GM18505 (cell line): ENCODE data around the gene AP1S3.

ENCODE experiments used
- ATAC-seq: cut with Tn5 transposase; IDR thresholded peaks from one replicate; pipeline ENCODE4 v1.9.1; 2021; ENCODE audit not compliant: unreplicated experiment
- POLR2A ChIP-seq: IDR thresholded peaks from 4 replicates; pipeline ENCODE4 v1.6.1; 2011; ENCODE audit warnings: borderline replicate concordance; ENCODE audit not compliant: insufficient read depth, insufficient read length; ENCODE audit errors: extremely low read depth

The AP1S3 gene

DNA sequence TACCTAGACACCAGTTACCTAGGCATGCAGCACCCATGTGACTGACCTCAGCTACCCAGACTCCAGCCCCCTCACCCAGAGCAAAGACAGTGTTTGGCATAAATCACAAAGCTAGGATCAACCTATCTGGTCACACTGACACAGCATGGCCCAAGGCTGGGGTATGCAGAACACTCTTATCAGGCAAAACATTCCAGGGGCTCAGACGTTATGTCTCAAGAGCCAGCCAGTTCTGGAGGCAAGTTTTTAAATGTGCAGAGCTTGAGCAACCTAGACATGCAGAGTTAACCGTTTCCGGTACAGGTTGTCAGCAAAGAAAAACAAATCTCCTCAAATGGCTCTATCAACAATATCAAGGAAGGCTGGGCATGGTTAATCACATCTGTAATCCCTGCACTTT lies 92.8 kb downstream of the AP1S3 start:
- no peak for TF ChIP-seq POLR2A
- no peak for ATAC-seq

DNA sequence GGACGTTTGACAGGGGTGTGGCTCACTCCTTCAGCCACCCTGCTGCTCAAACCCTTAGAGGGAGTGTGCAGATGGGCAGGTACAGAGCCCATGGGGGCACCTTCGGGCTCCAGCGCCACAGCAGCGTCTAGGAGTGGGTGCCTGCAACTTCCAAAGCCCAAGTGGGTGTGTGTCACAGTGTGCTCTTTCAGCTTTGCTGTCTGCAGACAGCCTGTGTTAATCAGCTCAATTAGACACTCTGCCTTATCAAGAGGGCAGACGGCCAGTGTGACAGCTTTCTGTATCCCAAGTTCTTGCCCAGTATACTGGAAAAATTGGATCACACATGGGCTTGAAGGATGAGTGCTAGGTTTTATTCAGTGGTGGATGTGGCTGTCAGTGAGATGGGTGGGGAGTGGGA lies 96.7 kb downstream of the AP1S3 start:
- TF ChIP-seq POLR2A, result no peak
- ATAC-seq, result no peak

DNA sequence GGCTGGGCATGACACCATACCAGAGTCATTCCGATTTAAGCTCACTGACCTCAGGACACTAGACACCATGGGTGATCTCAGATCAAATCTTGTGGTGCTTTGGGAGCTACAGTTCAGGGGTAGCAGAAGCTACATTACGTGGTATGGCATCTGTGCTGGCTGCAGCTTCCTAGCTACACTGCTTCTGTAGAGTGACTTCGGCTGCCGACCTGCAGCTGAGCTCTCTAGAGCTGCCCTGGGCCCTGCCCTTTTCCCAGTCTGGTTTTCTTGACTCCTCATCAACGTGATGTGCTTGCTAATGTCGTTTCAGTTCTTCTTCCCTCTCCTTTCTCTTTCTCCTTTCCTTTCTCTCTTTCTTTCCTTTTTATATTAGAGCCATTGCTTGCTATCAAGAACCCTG lies 100.2 kb downstream of the AP1S3 start:
- no peak for TF ChIP-seq POLR2A
- ATAC-seq, result no peak

DNA sequence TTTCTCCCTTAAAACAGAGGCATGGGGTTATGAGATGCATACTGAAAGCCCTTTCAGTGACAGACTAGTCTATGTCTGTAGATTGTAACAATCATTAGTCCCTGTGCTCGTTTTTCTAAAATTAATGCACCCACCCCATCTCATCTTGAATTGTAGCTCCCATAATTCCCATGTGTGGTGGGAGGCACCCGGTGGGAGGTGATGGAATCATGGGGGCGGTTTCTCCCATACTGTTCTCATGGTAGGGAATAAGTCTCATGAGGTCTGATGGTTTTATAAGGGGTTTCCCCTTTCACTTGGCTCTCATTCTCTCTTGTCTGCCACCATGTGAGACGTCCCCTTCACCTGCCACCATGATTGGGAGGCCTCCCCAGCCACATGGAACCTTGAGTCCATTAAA lies 100.9 kb downstream of the AP1S3 start:
- ATAC-seq, result no peak
- no peak for TF ChIP-seq POLR2A

DNA sequence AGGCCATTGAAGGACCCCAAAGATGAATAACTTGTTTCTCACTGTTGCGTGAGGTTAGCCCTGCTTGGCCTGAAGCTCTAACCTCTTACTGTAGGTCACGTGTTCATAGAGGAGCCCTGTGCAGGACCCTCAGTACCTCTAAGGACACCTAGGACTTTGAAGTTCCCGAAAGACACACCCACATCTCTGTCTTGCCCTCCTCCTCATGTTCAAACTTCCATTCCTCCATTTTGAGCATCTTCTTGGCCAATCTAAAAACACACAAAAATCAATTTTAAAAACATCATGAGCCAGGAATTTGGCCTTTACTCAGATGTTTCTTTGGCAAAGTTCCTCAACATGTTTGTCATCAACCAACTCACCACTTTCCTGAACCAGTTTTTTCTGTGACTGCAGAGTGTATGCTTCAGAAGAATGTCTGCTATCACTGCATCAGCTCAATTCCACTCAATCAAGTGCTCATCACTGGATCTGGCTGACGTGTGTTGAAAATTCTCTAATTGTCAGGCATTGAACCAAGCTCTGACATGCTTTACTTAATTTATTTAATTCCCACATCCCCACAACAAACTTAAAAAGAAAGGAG lies 101.6 kb downstream of the AP1S3 start:
- no peak for ATAC-seq
- TF ChIP-seq POLR2A, result no peak

DNA sequence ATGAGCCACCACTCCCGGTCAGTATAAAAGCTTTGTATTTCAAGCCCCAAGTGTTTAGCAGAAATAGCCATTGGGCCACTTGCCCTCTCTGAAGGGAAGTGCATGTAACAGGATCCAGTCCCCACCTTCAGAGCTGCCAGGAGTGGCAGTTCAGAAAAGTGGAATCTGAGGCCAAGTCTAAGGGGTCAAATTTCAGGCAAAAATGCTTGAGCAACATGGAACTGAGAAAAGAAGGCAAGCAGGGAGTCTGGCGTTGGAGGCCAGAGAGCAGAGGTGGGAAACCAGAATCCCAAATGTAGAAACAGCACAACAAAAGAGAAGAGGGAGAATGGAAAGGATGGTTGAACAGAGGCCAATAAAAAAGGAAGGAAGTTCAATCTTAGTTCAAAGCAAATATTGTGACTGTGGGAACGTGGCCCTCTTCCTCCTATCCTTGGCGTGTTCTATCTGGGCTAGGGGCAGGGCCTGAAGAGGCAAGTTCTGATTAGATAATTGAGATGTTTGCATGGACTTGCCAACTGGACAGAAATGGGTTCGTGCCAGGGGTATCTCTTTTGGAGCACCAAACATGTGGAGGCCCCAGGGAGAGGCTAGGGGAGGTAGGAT lies 102.2 kb downstream of the AP1S3 start:
- no peak for TF ChIP-seq POLR2A
- ATAC-seq, result no peak

DNA sequence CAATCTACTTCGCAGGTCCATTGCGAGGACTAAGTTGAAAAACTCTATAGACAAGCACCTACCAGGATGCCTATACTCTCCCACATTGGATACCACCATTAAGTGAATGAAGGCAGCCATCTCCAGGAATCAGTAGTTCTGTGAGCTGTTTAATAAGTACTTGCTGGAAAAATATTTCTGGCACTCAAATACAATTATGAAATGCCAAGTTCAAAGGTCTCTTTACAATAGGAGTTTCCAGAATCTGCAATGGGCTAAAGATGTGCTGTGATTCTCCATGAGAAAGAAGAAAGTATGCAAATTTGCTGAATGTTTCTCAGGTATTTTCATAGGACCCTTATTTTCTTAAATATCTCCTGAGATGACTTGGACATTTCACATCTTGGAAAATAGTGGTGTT lies 103.0 kb downstream of the AP1S3 start:
- no peak for TF ChIP-seq POLR2A
- no peak for ATAC-seq

DNA sequence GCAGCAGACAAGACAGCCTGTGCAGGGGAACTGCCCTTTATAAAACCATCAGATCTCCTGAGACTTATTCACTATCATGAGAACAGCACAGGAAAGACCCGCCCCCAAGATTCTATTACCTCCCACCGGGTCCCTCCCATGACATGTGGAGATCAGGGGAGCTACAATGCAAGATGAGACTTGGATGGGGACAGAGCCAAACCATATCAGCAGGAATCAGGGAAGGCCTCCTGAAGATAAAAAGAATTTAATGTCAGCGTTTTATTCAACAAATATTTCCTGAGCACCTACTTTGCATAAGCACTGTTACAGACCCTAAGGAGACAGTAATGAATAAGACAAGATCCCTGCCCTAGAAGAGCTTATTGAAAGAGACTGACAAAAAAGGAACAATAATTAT lies 105.0 kb downstream of the AP1S3 start:
- ATAC-seq, result no peak
- no peak for TF ChIP-seq POLR2A

DNA sequence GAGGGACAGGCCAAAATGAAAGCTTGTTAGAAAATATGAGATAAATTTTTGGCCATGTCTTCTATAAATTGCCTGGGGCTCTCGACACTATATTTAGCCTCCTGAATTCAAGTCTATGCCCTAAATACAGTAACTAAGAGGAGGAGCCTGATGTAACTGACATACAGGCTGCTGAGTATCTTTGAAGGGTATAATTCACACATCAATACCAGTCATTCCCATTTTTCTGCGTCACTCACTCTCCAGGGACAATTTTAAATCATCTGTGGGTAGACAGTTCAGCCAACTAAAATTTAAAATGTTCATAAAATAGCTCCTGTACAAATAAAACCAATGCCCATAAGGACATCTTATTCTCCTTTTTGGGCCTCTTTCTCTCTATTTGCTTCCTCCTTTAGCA lies 105.9 kb downstream of the AP1S3 start:
- no peak for TF ChIP-seq POLR2A
- no peak for ATAC-seq

DNA sequence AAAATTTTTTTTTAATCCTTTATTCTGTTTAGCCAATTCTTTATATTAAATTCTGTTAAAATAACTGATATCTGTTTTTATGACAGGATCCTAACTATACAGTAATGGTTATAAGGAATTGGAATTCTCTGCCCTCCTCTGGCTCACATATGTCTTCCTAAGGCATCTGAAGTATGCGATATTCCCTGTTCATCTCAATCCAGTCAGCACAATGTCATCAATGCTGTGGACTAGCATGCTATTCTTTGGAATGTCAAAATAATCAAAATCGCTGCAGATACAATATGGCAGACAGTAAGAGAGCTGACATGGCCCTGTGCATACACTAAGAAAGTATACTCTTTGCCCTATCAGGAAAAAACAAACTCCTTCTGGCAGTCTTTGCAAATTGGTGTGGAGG lies 107.6 kb downstream of the AP1S3 start:
- no peak for ATAC-seq

DNA sequence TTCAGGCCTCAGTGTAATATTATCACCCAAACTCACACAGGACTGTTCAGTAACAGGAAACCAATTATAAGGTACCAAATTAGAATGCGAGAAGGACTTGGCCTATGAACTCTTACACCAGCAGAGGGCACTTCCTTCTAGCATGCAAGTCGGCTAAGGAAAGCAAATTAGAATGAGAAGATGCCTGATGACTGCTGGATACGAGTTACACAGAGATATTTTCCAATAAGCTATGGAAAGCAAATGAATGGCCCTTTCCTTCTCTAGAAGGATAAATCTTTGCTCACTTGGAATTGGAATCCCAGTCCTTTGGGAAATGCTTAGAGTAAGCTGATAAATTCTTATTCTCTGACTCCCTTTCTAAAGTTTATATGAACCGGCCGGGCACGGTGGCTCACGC lies 109.8 kb downstream of the AP1S3 start:
- peak; percentile 88 for ATAC-seq
- TF ChIP-seq POLR2A, result no peak

More for the DNA sequence above, 107.6 kb downstream of the AP1S3 start:
- no peak for TF ChIP-seq POLR2A

DNA sequence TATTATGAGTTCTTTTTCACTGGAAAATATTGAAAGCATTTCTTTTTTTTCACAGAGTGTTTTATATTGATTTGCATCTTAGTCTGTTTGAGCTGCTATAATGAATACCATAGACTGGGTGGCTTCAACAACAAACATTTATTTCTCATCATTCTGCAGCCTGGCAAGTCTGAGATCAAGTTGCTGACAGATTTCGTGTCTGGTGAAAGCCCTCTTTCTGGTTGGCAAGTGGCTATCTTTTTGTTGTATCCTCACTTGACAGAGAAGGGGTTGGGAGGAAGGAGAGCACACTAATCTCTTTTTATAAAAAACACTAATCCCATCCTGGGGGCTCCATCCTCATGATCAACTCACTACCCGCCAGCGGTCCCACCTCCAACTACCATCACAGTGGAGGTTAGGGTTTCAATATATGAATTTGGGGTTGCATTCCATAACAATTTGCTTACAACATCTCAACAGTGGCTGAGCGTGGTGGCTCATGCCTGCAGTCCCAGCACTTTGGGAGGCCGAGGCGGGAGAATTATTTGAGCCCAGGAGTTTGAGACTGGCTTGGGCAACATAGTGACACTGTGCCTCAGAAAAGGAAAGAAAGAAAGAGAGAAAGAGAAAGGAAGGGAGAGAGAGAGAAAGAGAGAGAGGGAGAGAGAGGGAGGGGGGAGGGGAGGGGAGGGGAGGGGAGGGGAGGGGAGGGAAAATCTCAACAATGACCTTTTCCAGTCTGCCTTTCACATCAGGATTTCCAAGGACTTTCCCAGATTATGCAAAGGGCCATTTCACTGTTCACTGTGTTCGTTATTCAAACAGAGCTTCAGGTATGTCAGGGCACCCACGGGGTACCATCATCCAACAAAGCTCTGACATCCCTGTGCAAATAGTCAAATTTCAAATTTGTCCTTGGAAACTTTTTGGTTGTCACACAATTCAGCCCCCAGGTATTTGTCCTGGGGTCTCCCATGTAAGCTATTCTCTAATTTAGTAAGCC lies 111.1 kb downstream of the AP1S3 start:
- TF ChIP-seq POLR2A, result no peak

DNA sequence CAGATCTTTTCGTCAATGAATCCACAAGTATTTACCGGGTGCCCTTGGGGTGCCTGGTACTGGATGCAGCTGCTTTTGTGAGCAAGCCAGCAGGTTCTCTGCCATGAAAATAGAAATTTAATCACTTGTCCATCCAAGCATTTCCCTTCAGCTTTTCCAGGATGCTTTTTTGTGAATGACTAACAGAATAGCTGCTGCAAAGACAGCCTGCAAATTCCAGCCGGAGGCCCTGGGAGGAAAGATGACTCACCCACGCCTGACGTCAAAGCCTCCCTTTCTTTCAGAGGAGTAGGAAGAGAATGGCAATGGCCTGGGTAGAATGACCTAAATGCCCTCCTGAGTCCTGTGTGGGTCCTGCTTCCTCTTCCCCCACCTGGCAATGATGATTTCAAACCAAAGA lies 111.9 kb downstream of the AP1S3 start:
- ATAC-seq, result no peak
- no peak for TF ChIP-seq POLR2A

More for the DNA sequence above, 111.1 kb downstream of the AP1S3 start:
- no peak for ATAC-seq

DNA sequence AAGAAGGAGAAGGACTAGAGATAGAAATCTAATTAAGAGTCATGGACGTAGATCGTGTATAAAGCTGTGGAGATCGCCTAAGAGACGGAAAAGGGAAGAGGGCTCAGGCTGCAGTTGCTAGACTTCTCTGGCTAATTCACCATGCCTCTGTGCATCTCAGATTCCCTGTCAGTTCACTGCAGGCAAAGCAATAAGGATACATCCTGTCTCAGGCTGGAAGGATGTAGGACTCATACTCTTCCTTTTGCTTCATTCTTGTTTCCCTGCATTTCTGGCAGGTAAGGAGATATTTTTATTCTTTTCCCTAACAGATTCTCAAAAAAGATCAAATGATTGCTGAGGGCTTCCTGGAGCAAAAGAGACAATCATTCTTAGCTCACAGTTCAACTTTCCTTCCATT lies 112.5 kb downstream of the AP1S3 start:
- no peak for TF ChIP-seq POLR2A
- no peak for ATAC-seq

DNA sequence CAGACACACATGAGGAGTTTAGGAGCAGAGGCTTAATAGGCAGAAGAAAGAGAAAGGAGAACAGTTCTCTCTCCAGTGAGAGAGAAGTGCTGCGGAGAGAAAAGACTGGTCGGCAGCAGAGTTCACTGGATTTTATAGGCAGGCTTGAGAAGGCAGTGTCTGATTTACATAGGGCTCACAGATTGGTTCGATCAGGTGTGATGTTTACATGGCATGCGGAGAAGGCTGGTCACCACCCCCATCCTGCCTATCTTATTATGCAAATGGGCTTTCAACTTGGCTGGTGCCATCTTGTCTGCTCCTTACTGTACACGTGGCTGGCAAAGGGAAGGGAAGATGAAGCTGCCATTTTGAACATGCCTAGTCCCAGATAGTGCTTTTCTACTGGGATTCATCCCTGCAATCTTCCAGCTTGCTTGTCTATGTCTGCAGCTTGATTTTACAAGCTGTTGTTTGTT lies 113.4 kb downstream of the AP1S3 start:
- TF ChIP-seq POLR2A, result no peak
- ATAC-seq, result no peak

DNA sequence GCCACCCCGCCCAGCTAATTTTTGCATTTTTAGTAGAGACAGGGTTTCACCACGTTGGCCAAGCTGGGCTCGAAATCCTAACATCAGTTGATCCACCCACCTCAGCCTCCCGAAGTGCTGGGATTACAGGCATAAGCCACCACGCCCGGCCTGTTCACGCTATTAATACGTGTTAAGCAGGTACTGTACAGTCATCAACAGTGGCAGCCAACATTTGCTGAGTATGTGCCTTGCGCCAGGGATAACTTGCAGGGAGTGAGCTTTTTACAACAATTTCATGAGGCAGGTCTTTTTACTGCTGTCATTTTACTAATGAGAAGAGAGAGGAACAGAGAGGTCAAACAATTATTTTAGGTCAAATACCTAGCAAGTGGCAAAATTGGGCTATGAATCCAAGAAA lies 115.2 kb downstream of the AP1S3 start:
- ATAC-seq, result no peak
- TF ChIP-seq POLR2A, result no peak
